Subcutaneous adipose tissue (tissue), 4 donors: ENCODE measurements around the gene BCORL1. TPM values are rescaled to one million over a fixed set of nuclear protein-coding genes. Genes with fewer than 3 reads are reported as not detected.

Experiments
- total RNA-seq, 4 donors: library from RNA; depleted of rRNA; stranded (reverse); fragments of >200 nt; gene quantifications; one replicate each; pipeline ENCODE4 v1.1.0, GENCODE V29; 2016
- TF ChIP-seq, protein P1 (sequence below): fragments of 450-650 bp; IDR thresholded peaks from one replicate; pipeline ENCODE4 v1.5.1; 2016; ENCODE audit warnings: low read depth, mild to moderate bottlenecking, control low read depth, antibody characterized with exemption, moderate library complexity

The BCORL1 gene
- total RNA-seq, 4 donors from 2014 or later, result 4.1 to 13.9 (median 4.4) TPM

- TF ChIP-seq, protein P1, sequence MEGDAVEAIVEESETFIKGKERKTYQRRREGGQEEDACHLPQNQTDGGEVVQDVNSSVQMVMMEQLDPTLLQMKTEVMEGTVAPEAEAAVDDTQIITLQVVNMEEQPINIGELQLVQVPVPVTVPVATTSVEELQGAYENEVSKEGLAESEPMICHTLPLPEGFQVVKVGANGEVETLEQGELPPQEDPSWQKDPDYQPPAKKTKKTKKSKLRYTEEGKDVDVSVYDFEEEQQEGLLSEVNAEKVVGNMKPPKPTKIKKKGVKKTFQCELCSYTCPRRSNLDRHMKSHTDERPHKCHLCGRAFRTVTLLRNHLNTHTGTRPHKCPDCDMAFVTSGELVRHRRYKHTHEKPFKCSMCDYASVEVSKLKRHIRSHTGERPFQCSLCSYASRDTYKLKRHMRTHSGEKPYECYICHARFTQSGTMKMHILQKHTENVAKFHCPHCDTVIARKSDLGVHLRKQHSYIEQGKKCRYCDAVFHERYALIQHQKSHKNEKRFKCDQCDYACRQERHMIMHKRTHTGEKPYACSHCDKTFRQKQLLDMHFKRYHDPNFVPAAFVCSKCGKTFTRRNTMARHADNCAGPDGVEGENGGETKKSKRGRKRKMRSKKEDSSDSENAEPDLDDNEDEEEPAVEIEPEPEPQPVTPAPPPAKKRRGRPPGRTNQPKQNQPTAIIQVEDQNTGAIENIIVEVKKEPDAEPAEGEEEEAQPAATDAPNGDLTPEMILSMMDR, result no peak
Observed at GRCh38 chrX:130001893-130002292, 19.5 kb downstream of the BCORL1 start.

- TF ChIP-seq, protein P1, result no peak
Observed at GRCh38 chrX:130002541-130002940, 20.1 kb downstream of the BCORL1 start.

- TF ChIP-seq, protein P1, result no peak
Observed at GRCh38 chrX:130005089-130005807, 22.8 kb downstream of the BCORL1 start.

DNA sequence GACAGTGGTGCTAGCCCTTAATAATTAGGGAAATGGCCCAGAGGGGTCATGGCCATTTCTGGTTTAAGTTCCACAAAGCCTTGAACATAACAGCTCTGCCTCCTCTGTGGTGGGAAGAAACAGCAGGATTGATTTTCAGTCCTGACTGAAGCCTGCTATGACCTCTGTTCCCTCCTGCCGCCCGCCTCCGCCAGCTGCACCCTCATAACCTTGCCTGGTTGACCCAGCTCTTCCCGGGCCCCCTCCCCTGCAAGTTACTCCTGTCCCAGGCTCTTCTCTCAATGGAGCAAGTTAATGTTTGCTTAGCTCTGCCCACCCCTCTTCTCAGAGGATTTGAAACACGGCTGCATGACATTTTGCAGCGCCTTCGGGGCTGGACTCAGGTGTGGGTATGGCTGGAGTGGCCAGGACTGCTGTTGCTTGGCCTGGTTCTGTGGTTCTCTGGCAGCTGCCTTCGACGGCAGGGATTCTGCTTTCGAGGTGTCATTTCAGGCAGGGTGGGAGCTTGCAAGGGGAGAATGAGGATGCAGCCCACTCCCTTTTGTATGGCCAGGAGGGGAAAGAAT lies 27.3 kb downstream of the BCORL1 start:
- TF ChIP-seq, protein P1, result no peak

- TF ChIP-seq, protein P1, result no peak
Observed at GRCh38 chrX:130012683-130013082, 30.2 kb downstream of the BCORL1 start.

DNA sequence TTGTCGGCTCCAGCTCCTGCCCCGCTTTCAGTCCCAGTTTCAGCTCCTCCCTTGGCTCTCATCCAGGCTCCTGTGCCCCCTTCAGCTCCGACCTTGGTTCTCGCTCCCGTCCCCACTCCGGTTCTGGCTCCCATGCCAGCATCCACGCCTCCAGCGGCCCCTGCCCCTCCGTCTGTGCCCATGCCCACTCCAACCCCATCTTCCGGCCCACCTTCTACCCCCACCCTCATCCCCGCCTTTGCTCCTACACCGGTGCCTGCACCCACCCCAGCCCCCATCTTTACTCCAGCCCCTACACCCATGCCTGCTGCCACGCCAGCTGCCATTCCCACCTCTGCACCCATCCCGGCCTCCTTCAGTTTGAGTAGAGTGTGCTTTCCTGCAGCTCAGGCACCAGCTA lies 31.2 kb downstream of the BCORL1 start:
- TF ChIP-seq, protein P1, result no peak

GRCh38 chrX:130014356-130014755 lies 31.9 kb downstream of the BCORL1 start:
- TF ChIP-seq, protein P1, result no peak
